ENCODE results near the gene XPR1. TPM values are rescaled to one million over a fixed set of nuclear protein-coding genes. Genes with fewer than 3 reads are reported as not detected.

The XPR1 gene
- 10 to 100 TPM; 19.9 to 20.5 TPM for total RNA-seq

DNA sequence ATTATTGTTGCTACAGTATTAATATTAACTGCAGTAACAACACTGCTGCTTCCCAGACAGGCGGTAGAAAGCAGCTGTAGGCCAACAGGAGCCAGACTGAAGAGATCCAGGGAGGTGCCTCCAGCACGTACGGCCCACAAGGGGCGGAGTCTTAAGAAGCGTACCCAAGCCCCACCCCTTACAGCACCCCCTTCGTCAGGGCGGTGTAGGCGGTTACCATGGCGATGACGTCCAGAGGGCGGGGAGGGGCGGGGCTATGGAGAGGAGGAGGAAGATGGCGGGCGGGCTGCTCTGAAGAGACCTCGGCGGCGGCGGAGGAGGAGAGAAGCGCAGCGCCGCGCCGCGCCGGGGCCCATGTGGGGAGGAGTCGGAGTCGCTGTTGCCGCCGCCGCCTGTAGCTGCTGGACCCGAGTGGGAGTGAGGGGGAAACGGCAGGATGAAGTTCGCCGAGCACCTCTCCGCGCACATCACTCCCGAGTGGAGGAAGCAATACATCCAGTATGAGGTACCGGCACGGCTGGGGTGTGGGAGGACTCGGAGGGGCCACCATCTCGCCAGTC is at the start of gene XPR1:
XPR1 (plus strand) TSS at position 257 of the 560 bp plus-strand sequence; CDS start at position 437, 180 bp downstream.
- H3K36me3 Mint-ChIP-seq (ENCODE audit: low read depth), result no peaks in the 10 kb centered on the region
- H3K27me3 Mint-ChIP-seq, result peaks cover 6% of the 10 kb centered on the region
- H3K27ac Mint-ChIP-seq, result peak within 1 kb of the TSS; percentile 81
- H3K4me1 Mint-ChIP-seq, result peaks cover 6% of the 10 kb centered on the region
- DNase-seq, result peak; percentile 98
- H3K9me3 Mint-ChIP-seq, result no peaks in the 10 kb centered on the region
- POLR2A ChIA-PET, result interaction anchor here (0.6 to 1.9 kb wide), 11 partner anchors 9 to 509 kb away, joined by 3 to 11 read pairs (median 5); partner anchors contain the start of gene ACBD6
- peak within 1 kb of the TSS; percentile 16 for H3K4me3 Mint-ChIP-seq
- CTCF ChIA-PET, result interaction anchor here (1.0 to 2.2 kb wide), 3 partner anchors 12 to 231 kb away, joined by 4 to 10 read pairs (median 5); no protein-coding TSS in a partner anchor

DNA sequence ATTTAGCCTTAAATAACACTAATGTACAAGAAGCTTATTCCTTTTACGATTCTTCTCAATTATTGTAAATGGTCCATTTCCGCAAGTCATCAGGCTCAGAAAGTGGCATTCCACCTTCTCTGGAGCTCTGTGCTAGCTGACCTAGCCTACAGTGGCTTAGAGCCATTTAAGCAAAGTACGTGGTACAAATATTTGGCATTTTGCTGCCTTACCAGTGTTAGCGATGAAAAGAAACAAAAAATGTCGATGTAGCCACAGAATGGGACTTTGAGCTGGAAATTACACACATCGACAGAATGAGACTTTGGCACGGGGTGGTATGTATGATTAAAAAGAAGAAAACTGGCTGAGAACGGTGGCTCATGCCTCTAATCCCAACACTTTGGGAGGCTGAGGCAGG is 47.0 kb upstream of the XPR1 start:
- Mint-ChIP-seq H3K36me3 (ENCODE audit: low read depth) (peaks cover 16% of the 10 kb centered on the region), H3K4me1 (peaks cover 26% of the 10 kb centered on the region), H3K9me3 (peaks cover 9% of the 10 kb centered on the region), H3K27me3 (peaks cover 2% of the 10 kb centered on the region), H3K4me3 (peak overlapping the region; percentile 47), H3K27ac (peak overlapping the region; percentile 88)
- POLR2A ChIA-PET, result no interaction called here
- no peak for DNase-seq
- CTCF ChIA-PET, result interaction anchor here (0.6 to 1.5 kb wide), 4 partner anchors 51 to 269 kb away, joined by 3 to 5 read pairs (median 4); no protein-coding TSS in a partner anchor

- ChIA-PET POLR2A (interaction anchor here (0.7 to 1.2 kb wide), 3 partner anchors 13 to 207 kb away, joined by 3 to 5 read pairs (median 3); partner anchors contain the start of gene XPR1), CTCF (interaction anchor here (0.9 to 1.5 kb wide), 3 partner anchors 49 to 71 kb away, joined by 3 to 5 read pairs (median 4); no protein-coding TSS in a partner anchor)
- Mint-ChIP-seq H3K36me3 (ENCODE audit: low read depth) (peaks cover 16% of the 10 kb centered on the region), H3K4me3 (no peak overlapping the region), H3K27ac (peak overlapping the region; percentile 88), H3K9me3 (peaks cover 9% of the 10 kb centered on the region), H3K4me1 (peaks cover 26% of the 10 kb centered on the region), H3K27me3 (peaks cover 2% of the 10 kb centered on the region)
- no peak for DNase-seq
Observed at GRCh38 chr1:180585994-180586359, 45.8 kb upstream of the XPR1 start.

GRCh38 chr1:180586671-180587155 is 45.1 kb upstream of the XPR1 start:
- CTCF ChIA-PET, result no interaction called here
- Mint-ChIP-seq H3K27ac (peak overlapping the region; percentile 71), H3K36me3 (ENCODE audit: low read depth) (peaks cover 16% of the 10 kb centered on the region), H3K4me1 (peaks cover 26% of the 10 kb centered on the region), H3K27me3 (peaks cover 2% of the 10 kb centered on the region), H3K9me3 (peaks cover 9% of the 10 kb centered on the region), H3K4me3 (no peak overlapping the region)
- DNase-seq, result no peak
- POLR2A ChIA-PET, result interaction anchor here (1.0 to 1.2 kb wide), 2 partner anchors 14 to 45 kb away, joined by 3 to 5 read pairs; partner anchors contain the start of gene XPR1

GRCh38 chr1:180588121-180588520 is 43.7 kb upstream of the XPR1 start:
- Mint-ChIP-seq H3K4me3 (no peak overlapping the region), H3K4me1 (peaks cover 26% of the 10 kb centered on the region), H3K27ac (no peak overlapping the region)

GRCh38 chr1:180590889-180591288 is 40.9 kb upstream of the XPR1 start:
- no peak for DNase-seq
- Mint-ChIP-seq H3K36me3 (ENCODE audit: low read depth) (peaks cover 16% of the 10 kb centered on the region), H3K27ac (no peak overlapping the region), H3K27me3 (peaks cover 15% of the 10 kb centered on the region), H3K4me1 (peaks cover 11% of the 10 kb centered on the region), H3K9me3 (peaks cover 6% of the 10 kb centered on the region), H3K4me3 (no peak overlapping the region)
- ChIA-PET POLR2A (interaction anchor here (1.1 kb wide), 1 partner anchor 41 kb away, joined by 4 read pairs; the partner anchor contains the start of gene XPR1), CTCF (interaction anchor here (1.6 kb wide), 1 partner anchor 75 kb away, joined by 4 read pairs; no protein-coding TSS in a partner anchor)

More at GRCh38 chr1:180588121-180588520, 43.7 kb upstream of the XPR1 start:
- Mint-ChIP-seq H3K27me3 (peaks cover 2% of the 10 kb centered on the region), H3K36me3 (ENCODE audit: low read depth) (peaks cover 16% of the 10 kb centered on the region), H3K9me3 (peaks cover 9% of the 10 kb centered on the region)
- ChIA-PET CTCF (no interaction called here), POLR2A (no interaction called here)
- no peak for DNase-seq

DNA sequence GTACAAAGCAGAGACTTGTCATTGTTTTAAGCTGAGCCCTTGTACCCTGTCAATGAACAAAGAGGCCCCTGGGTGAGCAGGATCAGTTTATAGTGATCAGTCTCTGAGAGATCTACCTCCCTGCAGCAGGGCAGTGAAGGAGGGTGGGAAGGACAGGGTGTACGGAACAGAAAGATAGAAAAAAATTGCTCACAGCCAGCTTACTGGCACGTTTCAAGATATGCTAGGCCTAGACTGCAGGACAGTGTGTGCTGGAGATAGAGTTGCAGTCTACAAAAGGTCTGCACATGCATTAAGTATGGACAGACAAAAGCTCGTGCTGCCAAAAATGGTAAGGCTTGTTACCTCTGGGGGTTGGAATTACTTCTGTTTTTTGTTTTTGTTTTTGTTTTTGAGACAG is 38.4 kb upstream of the XPR1 start:
- Mint-ChIP-seq H3K27me3 (peaks cover 21% of the 10 kb centered on the region), H3K27ac (no peak overlapping the region), H3K9me3 (peaks cover 3% of the 10 kb centered on the region), H3K36me3 (ENCODE audit: low read depth) (peaks cover 4% of the 10 kb centered on the region), H3K4me3 (no peak overlapping the region), H3K4me1 (no peaks in the 10 kb centered on the region)
- CTCF ChIA-PET, result interaction anchor here (0.6 kb wide), 1 partner anchor 115 kb away, joined by 3 read pairs; no protein-coding TSS in a partner anchor
- POLR2A ChIA-PET, result no interaction called here
- DNase-seq, result no peak

GRCh38 chr1:180594723-180595122 is 37.1 kb upstream of the XPR1 start:
- H3K9me3 Mint-ChIP-seq, result no peaks in the 10 kb centered on the region
- no peaks in the 10 kb centered on the region for H3K36me3 Mint-ChIP-seq (ENCODE audit: low read depth)
- ChIA-PET CTCF (no interaction called here), POLR2A (no interaction called here)
- DNase-seq, result no peak
- no peak overlapping the region for H3K4me3 Mint-ChIP-seq
- no peaks in the 10 kb centered on the region for H3K4me1 Mint-ChIP-seq
- peaks cover 19% of the 10 kb centered on the region for H3K27me3 Mint-ChIP-seq
- no peak overlapping the region for H3K27ac Mint-ChIP-seq

- no peaks in the 10 kb centered on the region for H3K36me3 Mint-ChIP-seq (ENCODE audit: low read depth)
- H3K27ac Mint-ChIP-seq, result no peak overlapping the region
- H3K27me3 Mint-ChIP-seq, result peaks cover 19% of the 10 kb centered on the region
- CTCF ChIA-PET, result interaction anchor here (0.7 kb wide), 1 partner anchor 278 kb away, joined by 3 read pairs; no protein-coding TSS in a partner anchor
- H3K4me3 Mint-ChIP-seq, result no peak overlapping the region
- POLR2A ChIA-PET, result no interaction called here
- DNase-seq, result no peak
- no peaks in the 10 kb centered on the region for H3K4me1 Mint-ChIP-seq
- H3K9me3 Mint-ChIP-seq, result no peaks in the 10 kb centered on the region
Observed at GRCh38 chr1:180595966-180596365, 35.9 kb upstream of the XPR1 start.

GRCh38 chr1:180597520-180597919 is 34.3 kb upstream of the XPR1 start:
- DNase-seq, result no peak

DNA sequence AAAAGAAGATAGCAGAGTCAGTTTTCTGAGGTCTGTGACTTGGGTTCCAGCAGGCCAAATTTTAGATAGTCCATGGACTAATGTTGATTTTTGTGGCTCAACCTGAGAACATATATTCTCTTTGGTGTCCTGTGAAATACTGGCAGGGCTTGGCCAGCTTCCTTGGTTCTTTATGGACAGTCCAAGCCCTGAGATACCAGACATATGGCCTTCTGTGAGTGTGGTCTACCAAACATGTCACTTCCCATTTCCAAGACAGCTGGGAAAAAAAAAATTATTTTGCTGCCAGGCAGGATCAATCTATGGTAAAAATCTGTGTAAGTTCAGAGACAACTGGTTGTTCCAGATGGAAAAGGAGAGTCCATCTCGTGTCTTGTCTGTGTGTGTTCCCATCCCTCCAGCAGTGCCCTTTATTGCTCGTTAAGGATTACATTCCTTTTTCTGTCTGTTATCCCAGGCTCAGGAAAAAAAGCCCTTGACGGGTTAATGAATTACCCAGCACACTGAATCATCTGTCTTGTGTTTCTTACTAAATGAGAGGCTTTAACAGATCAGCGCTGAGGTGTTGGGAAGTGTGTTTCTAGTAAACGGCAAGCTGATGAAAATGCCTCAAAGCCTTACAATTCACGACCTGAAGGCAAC is 33.4 kb upstream of the XPR1 start:
- H3K4me3 Mint-ChIP-seq, result no peak overlapping the region
- no peak for DNase-seq
- CTCF ChIA-PET, result no interaction called here
- H3K36me3 Mint-ChIP-seq (ENCODE audit: low read depth), result no peaks in the 10 kb centered on the region
- peaks cover 21% of the 10 kb centered on the region for H3K27me3 Mint-ChIP-seq
- no peaks in the 10 kb centered on the region for H3K9me3 Mint-ChIP-seq
- H3K27ac Mint-ChIP-seq, result no peak overlapping the region
- POLR2A ChIA-PET, result no interaction called here
- H3K4me1 Mint-ChIP-seq, result no peaks in the 10 kb centered on the region

More at GRCh38 chr1:180597520-180597919, 34.3 kb upstream of the XPR1 start:
- no peak overlapping the region for H3K4me3 Mint-ChIP-seq
- H3K9me3 Mint-ChIP-seq, result no peaks in the 10 kb centered on the region
- ChIA-PET CTCF (no interaction called here), POLR2A (no interaction called here)
- peaks cover 21% of the 10 kb centered on the region for H3K27me3 Mint-ChIP-seq
- no peaks in the 10 kb centered on the region for H3K36me3 Mint-ChIP-seq (ENCODE audit: low read depth)
- no peaks in the 10 kb centered on the region for H3K4me1 Mint-ChIP-seq
- H3K27ac Mint-ChIP-seq, result no peak overlapping the region

DNA sequence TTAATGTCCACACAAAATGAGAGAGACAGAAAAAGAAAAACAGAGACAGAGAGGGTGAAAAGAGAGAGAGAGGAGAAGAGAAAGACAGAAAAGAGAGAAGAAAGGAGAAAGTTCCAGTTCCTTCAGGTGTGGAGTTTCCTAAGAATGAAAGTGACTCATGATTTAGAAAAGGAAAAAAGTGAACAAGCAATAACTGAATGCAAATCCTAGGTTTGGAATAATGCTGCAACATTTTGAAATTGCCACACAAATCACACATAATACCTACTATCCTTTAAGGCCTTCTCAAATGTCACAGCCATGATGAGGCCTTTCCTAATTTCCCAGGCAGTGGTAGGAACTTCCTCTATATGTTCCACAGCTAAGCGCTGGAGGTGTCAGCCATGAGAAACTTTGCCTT is 31.5 kb upstream of the XPR1 start:
- H3K36me3 Mint-ChIP-seq (ENCODE audit: low read depth), result no peaks in the 10 kb centered on the region
- ChIA-PET POLR2A (interaction anchor here (0.6 kb wide), 1 partner anchor 31 kb away, joined by 3 read pairs; the partner anchor contains the start of gene XPR1), CTCF (no interaction called here)
- no peak overlapping the region for H3K4me3 Mint-ChIP-seq
- DNase-seq, result no peak
- no peaks in the 10 kb centered on the region for H3K9me3 Mint-ChIP-seq
- no peak overlapping the region for H3K27ac Mint-ChIP-seq
- H3K27me3 Mint-ChIP-seq, result peaks cover 10% of the 10 kb centered on the region
- H3K4me1 Mint-ChIP-seq, result no peaks in the 10 kb centered on the region

DNA sequence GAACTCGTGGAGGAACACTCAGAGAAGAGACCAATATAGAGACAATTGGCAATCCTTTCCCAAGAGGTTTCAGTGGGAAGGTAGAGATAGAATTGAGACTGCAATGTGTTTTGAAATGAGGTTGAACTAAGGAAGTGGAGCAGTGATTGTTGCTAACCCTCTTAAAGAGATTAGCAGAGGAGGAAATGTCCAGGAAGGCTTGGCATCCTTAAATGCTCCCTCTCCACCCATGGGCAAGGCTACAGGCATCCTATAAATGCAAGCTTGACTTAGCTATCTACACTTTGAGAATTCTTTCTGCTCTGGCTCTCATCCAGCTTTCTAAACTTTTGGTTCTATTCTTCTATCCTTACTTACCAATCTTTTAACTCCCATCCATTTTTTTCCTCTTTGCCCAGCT is 30.3 kb upstream of the XPR1 start:
- no peak overlapping the region for H3K4me3 Mint-ChIP-seq
- ChIA-PET CTCF (interaction anchor here (1.1 kb wide), 1 partner anchor 261 kb away, joined by 3 read pairs; no protein-coding TSS in a partner anchor), POLR2A (no interaction called here)
- H3K27me3 Mint-ChIP-seq, result peaks cover 8% of the 10 kb centered on the region
- H3K9me3 Mint-ChIP-seq, result no peaks in the 10 kb centered on the region
- no peaks in the 10 kb centered on the region for H3K4me1 Mint-ChIP-seq
- no peak overlapping the region for H3K27ac Mint-ChIP-seq
- H3K36me3 Mint-ChIP-seq (ENCODE audit: low read depth), result no peaks in the 10 kb centered on the region
- DNase-seq, result no peak

Data from activated CD4-positive, alpha-beta memory T cell treated with anti-CD3 and anti-CD28 coated beads, Interleukin-2, amount 10 ng/mL, durations not matched to agents 7 days and 5 days (primary cell).